Peyer's patch (tissue), 4 donors: ENCODE measurements around the gene CPXM2. TPM values are rescaled to one million over a fixed set of nuclear protein-coding genes. Genes with fewer than 3 reads are reported as not detected.

ENCODE experiments used
- DNase-seq, 3 donors: peaks; one replicate each; pipeline ENCODE4 v3.0.0-alpha.2; 2017 to 2019
- H3K27ac ChIP-seq, 4 donors: fragments of 200-600 bp; sonication (generic); one replicate each; pipeline ENCODE4 v1.5.1; 2016 to 2019
- H3K27me3 ChIP-seq, 2 donors: fragments of 200-600 bp; sonication (generic); one replicate each; pipeline ENCODE4 v1.5.1; 2019
- H3K36me3 ChIP-seq, 3 donors: fragments of 200-600 bp; sonication (generic); one replicate each; pipeline ENCODE4 v1.5.1; 2016 to 2019
- H3K4me1 ChIP-seq, 4 donors: fragments of 200-600 bp; sonication (generic); one replicate each; pipeline ENCODE4 v1.5.1; 2016 to 2019
- H3K4me3 ChIP-seq, 4 donors: fragments of 200-600 bp; sonication (generic); 1 replicate in 3 of 4; 2 replicates in 1 of 4; pipeline ENCODE4 v1.5.1; 2016 to 2019; ENCODE audit warnings: mild to moderate bottlenecking in 1 of 4
- H3K9me3 ChIP-seq, 4 donors: fragments of 200-600 bp; sonication (generic); one replicate each; pipeline ENCODE4 v1.5.1; 2016 to 2019; ENCODE audit warnings: mild to moderate bottlenecking in 1 of 4
- POLR2A ChIP-seq, 2 donors: fragments of 450-650 bp; IDR thresholded peaks; one replicate each; pipeline ENCODE4 v1.5.1; 2017; ENCODE audit warnings: antibody characterized with exemption in 2 of 2, mild to moderate bottlenecking in 2 of 2, moderate library complexity in 2 of 2
- total RNA-seq, 4 donors: library from RNA; depleted of rRNA; stranded (reverse); fragments of >200 nt; gene quantifications; one replicate each; pipeline ENCODE4 v1.1.0, GENCODE V29; 2016
- TF ChIP-seq, protein P1 (sequence below), 6 experiments: fragments of 450-650 bp in 4 of 6; fragments of 200-600 bp in 2 of 6; sonication (generic) in 1 of 6; IDR thresholded peaks; one replicate each; pipeline ENCODE4 v1.5.1; 2017 to 2019; ENCODE audit warnings: antibody characterized with exemption in 6 of 6, mild to moderate bottlenecking in 3 of 6, moderate library complexity in 1 of 6

The CPXM2 gene
- total RNA-seq, 4 donors from 2014 or later = 5.6 to 18.2 (median 7.7) TPM

DNA sequence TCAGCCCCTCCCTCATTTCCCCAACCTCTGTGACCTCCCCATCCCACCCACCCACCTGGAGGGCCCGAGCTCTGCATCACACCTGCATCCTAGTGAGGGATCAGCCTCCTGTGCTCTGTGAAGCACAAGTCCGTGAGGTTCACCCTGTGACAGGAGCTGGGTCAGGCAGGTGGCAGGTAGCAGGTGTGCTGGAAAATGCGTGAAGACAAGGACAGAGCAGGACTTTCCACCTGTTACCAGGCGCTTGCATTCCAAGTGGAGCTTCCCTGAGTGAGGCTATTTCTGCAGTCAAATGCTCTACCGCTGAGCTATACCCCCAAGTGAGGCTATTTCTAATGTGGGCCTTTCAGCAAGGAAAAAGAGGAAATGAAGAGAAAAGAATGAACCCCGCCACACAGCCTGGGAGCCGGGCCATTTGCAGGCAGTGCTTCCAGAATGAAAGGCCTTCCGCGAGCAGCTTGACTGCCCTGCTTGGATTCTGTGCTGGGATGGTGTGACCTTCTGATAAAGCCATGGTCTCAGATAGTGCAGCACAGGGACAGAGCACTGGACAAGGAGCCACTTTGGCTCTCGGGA lies 13.3 kb upstream of the CPXM2 start:
- Histone ChIP-seq H3K36me3 (no peaks in the 10 kb centered on the region), H3K27ac (no peak overlapping the region), H3K4me1 (no peaks in the 10 kb centered on the region), H3K4me3 (no peak overlapping the region), H3K27me3 (no peaks in the 10 kb centered on the region), H3K9me3 (no peaks in the 10 kb centered on the region)
- no peak for DNase-seq
- TF ChIP-seq, protein P1, sequence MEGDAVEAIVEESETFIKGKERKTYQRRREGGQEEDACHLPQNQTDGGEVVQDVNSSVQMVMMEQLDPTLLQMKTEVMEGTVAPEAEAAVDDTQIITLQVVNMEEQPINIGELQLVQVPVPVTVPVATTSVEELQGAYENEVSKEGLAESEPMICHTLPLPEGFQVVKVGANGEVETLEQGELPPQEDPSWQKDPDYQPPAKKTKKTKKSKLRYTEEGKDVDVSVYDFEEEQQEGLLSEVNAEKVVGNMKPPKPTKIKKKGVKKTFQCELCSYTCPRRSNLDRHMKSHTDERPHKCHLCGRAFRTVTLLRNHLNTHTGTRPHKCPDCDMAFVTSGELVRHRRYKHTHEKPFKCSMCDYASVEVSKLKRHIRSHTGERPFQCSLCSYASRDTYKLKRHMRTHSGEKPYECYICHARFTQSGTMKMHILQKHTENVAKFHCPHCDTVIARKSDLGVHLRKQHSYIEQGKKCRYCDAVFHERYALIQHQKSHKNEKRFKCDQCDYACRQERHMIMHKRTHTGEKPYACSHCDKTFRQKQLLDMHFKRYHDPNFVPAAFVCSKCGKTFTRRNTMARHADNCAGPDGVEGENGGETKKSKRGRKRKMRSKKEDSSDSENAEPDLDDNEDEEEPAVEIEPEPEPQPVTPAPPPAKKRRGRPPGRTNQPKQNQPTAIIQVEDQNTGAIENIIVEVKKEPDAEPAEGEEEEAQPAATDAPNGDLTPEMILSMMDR (IDR thresholded peaks at IDR 0.05) = no peak
- no peak for TF ChIP-seq POLR2A (IDR thresholded peaks at IDR 0.05)

DNA sequence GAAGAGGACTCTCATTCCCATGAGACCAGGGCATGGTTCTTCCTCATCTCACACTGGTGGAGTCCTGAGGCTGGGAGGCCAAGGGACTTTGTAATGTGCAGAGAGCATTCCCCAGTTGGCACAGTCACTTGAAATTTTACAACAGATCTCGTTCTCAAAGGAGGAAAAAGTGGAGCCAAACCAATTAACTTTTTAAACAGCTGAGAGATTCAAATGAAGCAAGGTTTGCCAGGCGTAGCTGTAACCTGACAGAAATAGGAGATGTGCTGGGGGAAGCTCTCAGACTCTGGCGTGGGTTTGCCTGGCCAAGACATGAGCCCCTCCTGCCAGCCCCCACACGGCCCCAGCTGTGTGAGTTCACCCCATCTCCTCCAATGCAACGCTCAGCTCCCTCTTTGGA lies 12.0 kb upstream of the CPXM2 start:
- no peak for DNase-seq
- no peaks in the 10 kb centered on the region for H3K36me3 ChIP-seq
- no peaks in the 10 kb centered on the region for H3K4me1 ChIP-seq
- H3K27me3 ChIP-seq = no peaks in the 10 kb centered on the region
- H3K9me3 ChIP-seq = no peaks in the 10 kb centered on the region
- TF ChIP-seq, protein P1 (IDR thresholded peaks at IDR 0.05) = no peak
- TF ChIP-seq POLR2A (IDR thresholded peaks at IDR 0.05) = no peak
- H3K4me3 ChIP-seq = no peak overlapping the region
- no peak overlapping the region for H3K27ac ChIP-seq

DNA sequence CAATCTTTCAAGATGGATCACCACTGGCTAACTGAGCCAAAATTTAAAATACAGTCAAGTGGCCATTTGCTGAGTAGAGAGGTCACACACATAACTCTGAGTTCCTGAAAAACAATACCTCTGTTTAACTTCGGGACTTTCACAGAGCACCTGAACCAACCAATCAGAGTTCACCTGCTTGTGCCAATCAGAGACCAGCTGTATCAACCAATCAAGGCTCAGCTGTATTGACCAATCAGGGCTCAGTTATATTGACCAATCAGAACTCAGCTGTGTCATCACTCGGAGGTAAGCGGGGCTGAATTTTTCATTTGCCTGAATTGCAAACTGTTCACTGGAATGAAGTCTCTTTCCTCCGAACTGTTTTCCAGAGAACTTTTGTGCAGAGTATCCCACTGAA lies 10.0 kb upstream of the CPXM2 start:
- Histone ChIP-seq H3K27me3 (no peaks in the 10 kb centered on the region), H3K27ac (no peak overlapping the region), H3K4me1 (peaks cover 0 to 3% (median 0%) of the 10 kb centered on the region in 4 donors), H3K9me3 (no peaks in the 10 kb centered on the region), H3K4me3 (no peak overlapping the region), H3K36me3 (no peaks in the 10 kb centered on the region)
- no peak for TF ChIP-seq POLR2A (IDR thresholded peaks at IDR 0.05)
- TF ChIP-seq, protein P1 (IDR thresholded peaks at IDR 0.05) = no peak
- DNase-seq = no peak

DNA sequence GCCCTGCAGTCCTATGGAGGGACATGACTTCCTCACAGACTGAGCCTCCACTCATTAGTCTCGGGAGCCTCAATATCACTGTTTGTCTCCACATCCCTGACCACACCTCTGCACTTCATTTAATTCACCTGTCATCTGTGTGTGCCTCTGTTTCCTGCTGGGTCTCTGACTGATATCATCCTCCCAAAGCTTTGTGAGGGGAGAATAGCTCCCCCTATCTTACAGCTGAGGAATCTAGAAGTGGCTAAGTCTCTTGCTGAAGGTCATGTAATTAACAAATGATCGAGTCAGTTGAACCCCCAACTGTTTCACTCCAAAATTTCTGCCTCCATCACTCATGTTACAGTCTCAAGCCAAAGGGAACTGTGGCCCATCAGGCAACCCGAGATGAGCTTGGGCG lies 5.5 kb upstream of the CPXM2 start:
- TF ChIP-seq POLR2A (IDR thresholded peaks at IDR 0.05) = no peak
- TF ChIP-seq, protein P1 (IDR thresholded peaks at IDR 0.05) = no peak
- H3K4me3 ChIP-seq = no peak overlapping the region
- no peak for DNase-seq
- no peaks in the 10 kb centered on the region for H3K27me3 ChIP-seq
- H3K9me3 ChIP-seq = no peaks in the 10 kb centered on the region
- H3K27ac ChIP-seq = no peak overlapping the region
- no peaks in the 10 kb centered on the region for H3K36me3 ChIP-seq
- H3K4me1 ChIP-seq = peaks cover 0 to 6% (median 0%) of the 10 kb centered on the region in 4 donors

DNA sequence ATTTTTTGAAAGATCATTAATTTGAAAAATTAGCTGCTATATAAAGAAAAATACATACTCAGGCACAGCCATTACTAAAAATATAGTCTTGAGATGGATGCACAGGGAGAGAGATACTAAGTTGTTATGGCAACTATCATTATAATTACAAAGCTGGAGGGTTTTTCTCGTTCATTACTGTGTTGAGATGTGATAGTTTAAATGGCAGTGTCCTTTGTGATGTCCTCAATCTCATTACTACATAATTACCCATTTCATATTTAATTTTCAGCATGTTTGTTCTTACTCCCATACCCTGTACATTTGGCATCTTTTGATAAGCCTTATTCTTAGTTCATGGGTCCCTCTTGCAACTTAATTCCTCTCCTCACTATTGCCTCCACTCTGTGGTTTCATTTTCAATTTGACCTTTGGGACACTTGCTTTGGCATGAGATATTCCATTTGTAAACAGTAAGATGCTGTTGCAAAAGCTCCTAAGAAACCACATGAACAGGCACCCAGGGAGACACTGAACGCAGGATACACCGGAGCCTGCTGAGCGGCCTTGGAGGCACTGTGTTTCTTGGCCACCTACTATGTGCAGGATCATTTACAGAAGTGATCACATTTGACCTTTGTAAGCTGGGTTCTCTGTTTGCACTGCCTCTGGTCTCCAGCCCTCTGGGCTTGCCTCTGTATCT lies 4.8 kb upstream of the CPXM2 start:
- Histone ChIP-seq H3K36me3 (no peaks in the 10 kb centered on the region), H3K4me3 (no peak overlapping the region), H3K27ac (peak overlapping the region in 1 of 4 donors; percentile 4), H3K4me1 (peaks cover 0 to 6% (median 0%) of the 10 kb centered on the region in 4 donors), H3K9me3 (no peaks in the 10 kb centered on the region), H3K27me3 (no peaks in the 10 kb centered on the region)
- no peak for DNase-seq
- no peak for TF ChIP-seq POLR2A (IDR thresholded peaks at IDR 0.05)
- TF ChIP-seq, protein P1 (IDR thresholded peaks at IDR 0.05) = no peak
